Measurements from ENCODE around the gene TMEM164.

DNA sequence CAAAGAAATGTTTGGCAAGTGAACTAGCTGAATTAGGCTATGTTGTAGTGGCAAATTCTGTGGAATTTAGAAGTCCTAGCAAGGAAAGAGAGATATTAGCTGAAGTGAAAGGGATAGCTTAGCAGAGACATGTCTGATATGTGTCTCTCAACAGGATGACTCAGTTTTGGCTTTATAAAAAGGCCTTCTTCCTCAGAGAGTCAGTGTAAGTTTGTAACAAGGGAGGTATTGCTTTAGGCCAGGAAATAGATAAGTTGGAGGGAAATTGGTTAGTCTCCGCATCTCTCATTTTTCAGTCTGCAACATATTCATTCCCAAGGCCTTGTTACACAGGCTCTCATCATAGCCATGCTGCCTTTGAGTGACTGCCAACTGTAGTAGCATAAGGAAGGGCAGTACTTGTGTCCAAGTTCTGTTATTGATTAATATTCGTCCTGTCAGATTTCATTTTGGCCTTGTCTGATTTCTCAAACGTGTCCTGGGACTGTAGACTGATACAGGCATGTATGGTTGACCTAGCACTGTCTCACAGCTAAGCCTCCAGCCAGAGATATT, 4.0 kb downstream of the TMEM164 start:
- no peak for TF ChIP-seq POLR2A (IDR thresholded peaks at IDR 0.05)
- TF ChIP-seq, protein P1, sequence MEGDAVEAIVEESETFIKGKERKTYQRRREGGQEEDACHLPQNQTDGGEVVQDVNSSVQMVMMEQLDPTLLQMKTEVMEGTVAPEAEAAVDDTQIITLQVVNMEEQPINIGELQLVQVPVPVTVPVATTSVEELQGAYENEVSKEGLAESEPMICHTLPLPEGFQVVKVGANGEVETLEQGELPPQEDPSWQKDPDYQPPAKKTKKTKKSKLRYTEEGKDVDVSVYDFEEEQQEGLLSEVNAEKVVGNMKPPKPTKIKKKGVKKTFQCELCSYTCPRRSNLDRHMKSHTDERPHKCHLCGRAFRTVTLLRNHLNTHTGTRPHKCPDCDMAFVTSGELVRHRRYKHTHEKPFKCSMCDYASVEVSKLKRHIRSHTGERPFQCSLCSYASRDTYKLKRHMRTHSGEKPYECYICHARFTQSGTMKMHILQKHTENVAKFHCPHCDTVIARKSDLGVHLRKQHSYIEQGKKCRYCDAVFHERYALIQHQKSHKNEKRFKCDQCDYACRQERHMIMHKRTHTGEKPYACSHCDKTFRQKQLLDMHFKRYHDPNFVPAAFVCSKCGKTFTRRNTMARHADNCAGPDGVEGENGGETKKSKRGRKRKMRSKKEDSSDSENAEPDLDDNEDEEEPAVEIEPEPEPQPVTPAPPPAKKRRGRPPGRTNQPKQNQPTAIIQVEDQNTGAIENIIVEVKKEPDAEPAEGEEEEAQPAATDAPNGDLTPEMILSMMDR (IDR thresholded peaks at IDR 0.05): no peak
